ENCODE data around the gene COG8. TPM values are rescaled to one million over a fixed set of nuclear protein-coding genes. Genes with fewer than 3 reads are reported as not detected.

The COG8 gene
- total and polyA plus RNA-seq, 2 of the 8 experiments (the other 6 are each of a cell fraction or from before 2014, with no cell fraction given) = 49.1 to 55.6 TPM

GRCh38 chr16:69309316-69309715 is 30.0 kb downstream of the COG8 start:
- no peak overlapping the region for H2BK20ac ChIP-seq (ENCODE audit: low read length)
- H3K14ac ChIP-seq (ENCODE audit: insufficient read length) = no peak overlapping the region
- H2AFZ ChIP-seq (ENCODE audit: low read length) = no peak overlapping the region
- H2BK120ac ChIP-seq (replicated peaks; ENCODE audit: low read depth, low read length) = no peak overlapping the region
- H2BK5ac ChIP-seq (ENCODE audit: low read depth, low read length) = no peak overlapping the region
- H3K23ac ChIP-seq (ENCODE audit: insufficient read length) = no peak overlapping the region
- no peak overlapping the region for H3K56ac ChIP-seq (replicated peaks; ENCODE audit: insufficient read length, low read depth, low read length)
- peaks cover 0 to 4% (median 3%) of the 10 kb centered on the region in 4 experiments; a peak in 4 of 7 replicates for H3K4me1 ChIP-seq (replicated peaks in 1 of 4; ENCODE audit: control insufficient read depth in 3 of 4, insufficient read depth in 4 of 4, low read length in 3 of 4)
- no peak overlapping the region for H2BK15ac ChIP-seq (ENCODE audit: low read length)
- peaks cover 5 to 6% of the 10 kb centered on the region in 2 experiments for H4K20me1 ChIP-seq (replicated peaks in 1 of 2; ENCODE audit: control insufficient read depth in 1 of 2, insufficient read depth in 2 of 2, low read length in 2 of 2)
- H3K9me3 ChIP-seq (ENCODE audit: insufficient read depth in 2 of 2, low read depth in 1 of 2, low read length in 1 of 2) = no peaks in the 10 kb centered on the region
- no peak overlapping the region for H3K4me3 ChIP-seq (ENCODE audit: extremely low read depth in 1 of 4, insufficient read depth in 2 of 4, low read depth in 3 of 4, low read length in 4 of 4)
- DNase-seq (ENCODE audit: low read depth in 1 of 2, low spot score in 2 of 2) (no peak), FAIRE-seq (no peak)
- H3K4me2 ChIP-seq (ENCODE audit: insufficient read depth in 1 of 2, low read depth in 2 of 2, low read length in 2 of 2) = no peak overlapping the region
- H2BK12ac ChIP-seq (ENCODE audit: low read depth, low read length) = no peak overlapping the region
- H4K8ac ChIP-seq (ENCODE audit: extremely low read depth, insufficient read depth, low read length) = no peak overlapping the region
- H3K9ac ChIP-seq (replicated peaks in 1 of 4; ENCODE audit: extremely low read depth in 1 of 4, low read depth in 3 of 4, low read length in 3 of 4) = no peak overlapping the region
- no peaks in the 10 kb centered on the region for H3K27me3 ChIP-seq (replicated peaks in 1 of 4; ENCODE audit: control insufficient read depth in 3 of 4, extremely low read depth in 1 of 4, insufficient read depth in 3 of 4, low read length in 3 of 4)
- CTCF ChIA-PET (ENCODE audit: partially characterized antibody) = no interaction called here
- H4K5ac ChIP-seq (ENCODE audit: insufficient read length, low read depth, low read length) = no peak overlapping the region
- no peak overlapping the region for H2AK5ac ChIP-seq (ENCODE audit: low read depth, low read length)
- TF ChIP-seq, protein P1, sequence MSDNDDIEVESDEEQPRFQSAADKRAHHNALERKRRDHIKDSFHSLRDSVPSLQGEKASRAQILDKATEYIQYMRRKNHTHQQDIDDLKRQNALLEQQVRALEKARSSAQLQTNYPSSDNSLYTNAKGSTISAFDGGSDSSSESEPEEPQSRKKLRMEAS (IDR thresholded peaks at IDR 0.05) = 0 out of 2 replicates have a peak, but pooled peaks have one; percentile 33
- TF ChIP-seq POLR2AphosphoS5 (IDR thresholded peaks at IDR 0.05; ENCODE audit: low read depth, low read length) = no peak
- no peak overlapping the region for H3K4ac ChIP-seq (replicated peaks; ENCODE audit: insufficient read length, low read depth, low read length)
- WGBS, 2 experiments (ENCODE audit: extremely low coverage in 1 of 2, insufficient coverage in 1 of 2, insufficient read length in 1 of 2, insufficient replicate concordance in 2 of 2, low coverage in 1 of 2, low lambda C conversion rate in 2 of 2, missing lambda C conversion rate in 1 of 2) = 94% methylated on average over 12 of the region's 12 CpGs; no CpG with 5 or more reads in 1 of the 2 experiments
- no peak overlapping the region for H3K18ac ChIP-seq (ENCODE audit: extremely low read depth, low read length)
- H3K23me2 ChIP-seq (ENCODE audit: low read depth, low read length) = 0 out of 2 replicates have a peak, but pooled peaks cover 3% of the 10 kb centered on the region
- POLR2A ChIA-PET (ENCODE audit: partially characterized antibody) = interaction anchor here (1.2 to 24.8 kb wide), 3 partner anchors 8 to 178 kb away, joined by 3 to 497 read pairs (median 5); partner anchors contain the start of genes COG8, NIP7, PDF and TMED6
- no peaks in the 10 kb centered on the region for H3K36me3 ChIP-seq (ENCODE audit: control insufficient read depth in 2 of 4, insufficient read depth in 4 of 4, low read length in 3 of 4)
- H4K91ac ChIP-seq (replicated peaks; ENCODE audit: insufficient read length, low read length) = no peak overlapping the region
- H3K79me2 ChIP-seq (ENCODE audit: control insufficient read depth in 1 of 2, insufficient read depth in 2 of 2, low read length in 2 of 2) = peaks cover 0 to 15% of the 10 kb centered on the region in 2 experiments; a peak in 1 of 4 replicates
- no peak overlapping the region for H3K27ac ChIP-seq (ENCODE audit: low read depth, low read length)
- no peaks in the 10 kb centered on the region for H3K79me1 ChIP-seq (ENCODE audit: low read depth, low read length)
